Caki2 (cell line): ENCODE results near the gene PDE4B. TPM values are rescaled to one million over a fixed set of nuclear protein-coding genes. Genes with fewer than 3 reads are reported as not detected.

Experiments used
- DNase-seq: peaks from one replicate; pipeline ENCODE4 v3.0.0-alpha.2; 2015; ENCODE audit warnings: low read depth
- in situ Hi-C: cut with HindIII; loops from 2 replicates; pipeline ENCODE4 v1.10.0; 2016; ENCODE audit warnings: low sequenced_read_pairs, low pct_unique_long_range_greater_than_20kb, mixed read lengths
- total RNA-seq: library from RNA; depleted of rRNA; stranded (reverse); fragments of >200 nt; shearing (Covaris generic); gene quantifications from 2 replicates; pipeline ENCODE4 v1.2.3, GENCODE V29; 2014; ENCODE audit warnings: low replicate concordance

PDE4B gene
- total RNA-seq, 1 experiment from 2014 or later: not detected

- no peak for DNase-seq
- in situ Hi-C loops: no loop called here
These were observed 6.9 kb downstream of the PDE4B start for GRCh38 chr1:65799601-65800000.

- in situ Hi-C loops: no loop called here
- DNase-seq: no peak
These were observed 11.9 kb downstream of the PDE4B start for GRCh38 chr1:65804584-65804983.

GRCh38 chr1:65812065-65812464 lies 19.4 kb downstream of the PDE4B start:
- no peak for DNase-seq
- in situ Hi-C loops: no loop called here

GRCh38 chr1:65813956-65814355 lies 21.3 kb downstream of the PDE4B start:
- in situ Hi-C loops: no loop called here
- DNase-seq: no peak

GRCh38 chr1:65814752-65815151 lies 22.1 kb downstream of the PDE4B start:
- in situ Hi-C loops: no loop called here
- DNase-seq: no peak

GRCh38 chr1:65817891-65818290 lies 25.2 kb downstream of the PDE4B start:
- no peak for DNase-seq
- in situ Hi-C loops: no loop called here

- in situ Hi-C loops: no loop called here
- DNase-seq: no peak
These were observed 26.3 kb downstream of the PDE4B start for GRCh38 chr1:65818966-65819365.

- DNase-seq: peak; percentile 29
- in situ Hi-C loops: no loop called here
These were observed 28.3 kb downstream of the PDE4B start for GRCh38 chr1:65820983-65821382.

- no peak for DNase-seq
- in situ Hi-C loops: no loop called here
These were observed 28.7 kb downstream of the PDE4B start for GRCh38 chr1:65821386-65821785.

GRCh38 chr1:65824103-65824502 lies 31.4 kb downstream of the PDE4B start:
- in situ Hi-C loops: no loop called here
- DNase-seq: no peak

GRCh38 chr1:65825741-65826140 lies 33.0 kb downstream of the PDE4B start:
- no peak for DNase-seq
- in situ Hi-C loops: no loop called here

GRCh38 chr1:65826782-65827181 lies 34.1 kb downstream of the PDE4B start:
- no peak for DNase-seq
- in situ Hi-C loops: no loop called here

- no peak for DNase-seq
- in situ Hi-C loops: no loop called here
These were observed 34.7 kb downstream of the PDE4B start for GRCh38 chr1:65827346-65827745.

GRCh38 chr1:65830306-65830705 lies 37.6 kb downstream of the PDE4B start:
- DNase-seq: no peak
- in situ Hi-C loops: no loop called here

GRCh38 chr1:65832296-65832695 lies 39.6 kb downstream of the PDE4B start:
- DNase-seq: no peak
- in situ Hi-C loops: no loop called here

GRCh38 chr1:65836686-65837085 lies 44.0 kb downstream of the PDE4B start:
- DNase-seq: no peak
- in situ Hi-C loops: no loop called here

- in situ Hi-C loops: no loop called here
- no peak for DNase-seq
These were observed 48.0 kb downstream of the PDE4B start for GRCh38 chr1:65840683-65841082.

- DNase-seq: no peak
- in situ Hi-C loops: no loop called here
These were observed 51.6 kb downstream of the PDE4B start for GRCh38 chr1:65844296-65844695.

- DNase-seq: no peak
- in situ Hi-C loops: no loop called here
These were observed 52.3 kb downstream of the PDE4B start for GRCh38 chr1:65844821-65845534.

- no peak for DNase-seq
- in situ Hi-C loops: no loop called here
These were observed 52.9 kb downstream of the PDE4B start for GRCh38 chr1:65845535-65846060.
